ENCODE data around the gene DCAF6. TPM values are rescaled to one million over a fixed set of nuclear protein-coding genes. Genes with fewer than 3 reads are reported as not detected.

Gene DCAF6
- total RNA-seq, 2 donors from 2014 or later: 21.4 to 32.3 TPM

GRCh38 chr1:167924543-167925231 lies 11.8 kb upstream of the DCAF6 start:
- no peak overlapping the region for H3K4me3 ChIP-seq (ENCODE audit: low read length)
- peaks cover 21% of the 10 kb centered on the region for H3K4me1 Mint-ChIP-seq
- no peak overlapping the region for H3K9ac ChIP-seq (ENCODE audit: extremely low read depth, low read length, poor library complexity, severe bottlenecking)
- peaks cover 5% of the 10 kb centered on the region for H3K4me1 ChIP-seq (ENCODE audit: control insufficient read depth, insufficient read depth, low read length)
- 84 to 92% methylated on average over 1 to 2 of the region's 2 CpGs for WGBS, 2 experiments (ENCODE audit: insufficient coverage in 1 of 2, insufficient read length in 1 of 2)
- H3K27ac Mint-ChIP-seq: no peak overlapping the region
- no peaks in the 10 kb centered on the region for H3K9me3 ChIP-seq (ENCODE audit: control insufficient read depth, low read length)
- H3K27ac ChIP-seq (ENCODE audit: low read depth, low read length): no peak overlapping the region
- H3K9me3 Mint-ChIP-seq: no peaks in the 10 kb centered on the region
- TF ChIP-seq CTCF (conservative IDR thresholded peaks at IDR 0.05): no peak
- H3K27me3 ChIP-seq (ENCODE audit: control insufficient read depth, insufficient read depth, low read length, poor library complexity, severe bottlenecking): no peaks in the 10 kb centered on the region
- peaks cover 11% of the 10 kb centered on the region for H3K36me3 ChIP-seq (ENCODE audit: control insufficient read depth, insufficient read depth, low read length)
- DNase-seq: no peak
- H3K27me3 Mint-ChIP-seq (ENCODE audit: insufficient read depth): no peaks in the 10 kb centered on the region
- no peak overlapping the region for H3K4me3 Mint-ChIP-seq
- H3K36me3 Mint-ChIP-seq (ENCODE audit: low read depth): no peaks in the 10 kb centered on the region

GRCh38 chr1:167926486-167926997 lies 9.9 kb upstream of the DCAF6 start:
- no peak for DNase-seq
- Histone ChIP-seq H3K4me1 (ENCODE audit: control insufficient read depth, insufficient read depth, low read length) (peaks cover 5% of the 10 kb centered on the region), H3K9ac (ENCODE audit: extremely low read depth, low read length, poor library complexity, severe bottlenecking) (no peak overlapping the region), H3K4me3 (ENCODE audit: low read length) (no peak overlapping the region), H3K36me3 (ENCODE audit: control insufficient read depth, insufficient read depth, low read length) (peaks cover 11% of the 10 kb centered on the region), H3K27ac (ENCODE audit: low read depth, low read length) (no peak overlapping the region), H3K27me3 (ENCODE audit: control insufficient read depth, insufficient read depth, low read length, poor library complexity, severe bottlenecking) (no peaks in the 10 kb centered on the region), H3K9me3 (ENCODE audit: control insufficient read depth, low read length) (no peaks in the 10 kb centered on the region)
- peak overlapping the region; percentile 13 for H3K27ac Mint-ChIP-seq
- WGBS, 2 experiments (ENCODE audit: insufficient coverage in 1 of 2, insufficient read length in 1 of 2): 68 to 82% methylated on average over 6 of the region's 6 CpGs
- peak; percentile 38 for TF ChIP-seq CTCF (conservative IDR thresholded peaks at IDR 0.05)
- no peak overlapping the region for H3K4me3 Mint-ChIP-seq
- no peaks in the 10 kb centered on the region for H3K36me3 Mint-ChIP-seq (ENCODE audit: low read depth)
- no peaks in the 10 kb centered on the region for H3K27me3 Mint-ChIP-seq (ENCODE audit: insufficient read depth)
- H3K4me1 Mint-ChIP-seq: peaks cover 22% of the 10 kb centered on the region
- no peaks in the 10 kb centered on the region for H3K9me3 Mint-ChIP-seq

- peaks cover 5% of the 10 kb centered on the region for H3K4me1 ChIP-seq (ENCODE audit: control insufficient read depth, insufficient read depth, low read length)
- DNase-seq: no peak
- peak overlapping the region; percentile 0 for H3K4me3 Mint-ChIP-seq
- WGBS, 2 experiments (ENCODE audit: insufficient coverage in 1 of 2, insufficient read length in 1 of 2): 82 to 92% methylated on average over 3 to 4 of the region's 4 CpGs
- no peaks in the 10 kb centered on the region for H3K36me3 Mint-ChIP-seq (ENCODE audit: low read depth)
- no peak overlapping the region for H3K4me3 ChIP-seq (ENCODE audit: low read length)
- no peaks in the 10 kb centered on the region for H3K9me3 ChIP-seq (ENCODE audit: control insufficient read depth, low read length)
- H3K27ac ChIP-seq (ENCODE audit: low read depth, low read length): no peak overlapping the region
- H3K27me3 Mint-ChIP-seq (ENCODE audit: insufficient read depth): no peaks in the 10 kb centered on the region
- H3K36me3 ChIP-seq (ENCODE audit: control insufficient read depth, insufficient read depth, low read length): peaks cover 11% of the 10 kb centered on the region
- H3K9me3 Mint-ChIP-seq: no peaks in the 10 kb centered on the region
- TF ChIP-seq CTCF (conservative IDR thresholded peaks at IDR 0.05): no peak
- H3K9ac ChIP-seq (ENCODE audit: extremely low read depth, low read length, poor library complexity, severe bottlenecking): no peak overlapping the region
- no peaks in the 10 kb centered on the region for H3K27me3 ChIP-seq (ENCODE audit: control insufficient read depth, insufficient read depth, low read length, poor library complexity, severe bottlenecking)
- H3K4me1 Mint-ChIP-seq: peaks cover 24% of the 10 kb centered on the region
- peak overlapping the region; percentile 55 for H3K27ac Mint-ChIP-seq
These were observed 9.3 kb upstream of the DCAF6 start for GRCh38 chr1:167927046-167927754.

Measured in endodermal cell (in vitro differentiated cells).